Measurements from ENCODE around the gene NEGR1. TPM values are rescaled to one million over a fixed set of nuclear protein-coding genes. Genes with fewer than 3 reads are reported as not detected.

Gene NEGR1
- total and polyA plus RNA-seq, 2 donors (not counting 3 experiments of a cell fraction or from before 2014, with no cell fraction given): 6.8 to 21.8 TPM

- TF ChIP-seq POLR2A (IDR thresholded peaks at IDR 0.05; ENCODE audit: low read depth, low read length): no peak
- BruUV-seq (replicated peaks): no TSS peak
- no peak for FAIRE-seq
These were observed 855.3 kb downstream of the NEGR1 start for GRCh38 chr1:71427066-71427465.

DNA sequence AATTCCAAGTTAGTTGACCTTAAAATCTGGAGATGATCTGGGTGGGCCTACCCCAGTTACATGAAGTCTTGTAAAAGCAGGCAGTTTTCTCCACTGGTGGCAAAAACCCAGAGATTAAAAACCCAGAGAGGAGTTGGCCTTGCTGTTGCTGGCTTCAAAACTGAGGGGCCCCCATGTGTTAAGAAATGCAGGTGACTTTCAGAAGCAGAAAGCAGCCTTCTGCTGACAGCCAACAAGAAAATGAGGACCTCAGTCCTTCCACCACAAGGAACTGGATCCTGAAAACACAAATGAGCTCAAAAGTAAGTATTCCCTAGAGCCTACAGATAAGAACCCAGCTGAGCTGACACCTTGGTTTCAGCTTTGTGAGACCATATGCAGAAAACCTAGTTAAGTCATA lies 857.8 kb downstream of the NEGR1 start:
- H3K36me3 ChIP-seq (ENCODE audit: control insufficient read depth in 2 of 2, extremely low read depth in 1 of 2, insufficient read depth in 2 of 2, low read length in 2 of 2): no peaks in the 10 kb centered on the region
- H3K27me3 ChIP-seq (ENCODE audit: control insufficient read depth in 2 of 2, insufficient read depth in 2 of 2, low read length in 2 of 2): no peaks in the 10 kb centered on the region
- H3K9me1 ChIP-seq (replicated peaks; ENCODE audit: control insufficient read depth, extremely low read depth, insufficient read depth, low read length): peaks cover 2% of the 10 kb centered on the region
- no peaks in the 10 kb centered on the region for H3K9me3 ChIP-seq (replicated peaks; ENCODE audit: control insufficient read depth, insufficient read depth, low read length)
- H3K4me3 ChIP-seq (replicated peaks in 1 of 3; ENCODE audit: insufficient read depth in 1 of 3, low read depth in 1 of 3, low read length in 3 of 3): no peak overlapping the region
- FAIRE-seq (no peak), DNase-seq (ENCODE audit: low read depth, low spot score) (no peak)
- no peaks in the 10 kb centered on the region for H4K20me1 ChIP-seq (replicated peaks; ENCODE audit: control insufficient read depth, extremely low read depth, insufficient read depth, low read length)
- H3K4me1 ChIP-seq (ENCODE audit: control insufficient read depth, extremely low read depth, insufficient read depth, low read length): no peaks in the 10 kb centered on the region
- no peak overlapping the region for H3K27ac ChIP-seq (ENCODE audit: insufficient read depth, low read depth, low read length)
- ChIA-PET CTCF (no interaction called here), POLR2A (no interaction called here)
- no peak overlapping the region for H3K9ac ChIP-seq (replicated peaks; ENCODE audit: extremely low read depth, insufficient read depth, low read length)
- dilution Hi-C loops (cut with MboI; ENCODE audit: extremely low pct_ligation_motif_present, low sequenced_read_pairs): no loop called here
- no peak for TF ChIP-seq FOS (IDR thresholded peaks at IDR 0.05; ENCODE audit: borderline replicate concordance, insufficient read depth, low read length)
- TF ChIP-seq, protein P1, sequence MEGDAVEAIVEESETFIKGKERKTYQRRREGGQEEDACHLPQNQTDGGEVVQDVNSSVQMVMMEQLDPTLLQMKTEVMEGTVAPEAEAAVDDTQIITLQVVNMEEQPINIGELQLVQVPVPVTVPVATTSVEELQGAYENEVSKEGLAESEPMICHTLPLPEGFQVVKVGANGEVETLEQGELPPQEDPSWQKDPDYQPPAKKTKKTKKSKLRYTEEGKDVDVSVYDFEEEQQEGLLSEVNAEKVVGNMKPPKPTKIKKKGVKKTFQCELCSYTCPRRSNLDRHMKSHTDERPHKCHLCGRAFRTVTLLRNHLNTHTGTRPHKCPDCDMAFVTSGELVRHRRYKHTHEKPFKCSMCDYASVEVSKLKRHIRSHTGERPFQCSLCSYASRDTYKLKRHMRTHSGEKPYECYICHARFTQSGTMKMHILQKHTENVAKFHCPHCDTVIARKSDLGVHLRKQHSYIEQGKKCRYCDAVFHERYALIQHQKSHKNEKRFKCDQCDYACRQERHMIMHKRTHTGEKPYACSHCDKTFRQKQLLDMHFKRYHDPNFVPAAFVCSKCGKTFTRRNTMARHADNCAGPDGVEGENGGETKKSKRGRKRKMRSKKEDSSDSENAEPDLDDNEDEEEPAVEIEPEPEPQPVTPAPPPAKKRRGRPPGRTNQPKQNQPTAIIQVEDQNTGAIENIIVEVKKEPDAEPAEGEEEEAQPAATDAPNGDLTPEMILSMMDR (IDR thresholded peaks at IDR 0.05; ENCODE audit: extremely low read depth in 1 of 2, insufficient read depth in 1 of 2, low read depth in 1 of 2, low read length in 2 of 2): no peak
- no peak for TF ChIP-seq MYC (IDR thresholded peaks at IDR 0.05; ENCODE audit: low read depth, low read length)
- no peak for TF ChIP-seq JUN (IDR thresholded peaks at IDR 0.05; ENCODE audit: borderline replicate concordance, insufficient read depth, insufficient read length, low read depth)
- no peak for TF ChIP-seq EZH2 (IDR thresholded peaks at IDR 0.05; ENCODE audit: borderline replicate concordance, low read depth, low read length, severe bottlenecking)
- no peak for TF ChIP-seq GATA2 (IDR thresholded peaks at IDR 0.05; ENCODE audit: insufficient read depth, insufficient read length, low read depth, low read length)
- TF ChIP-seq POLR2A (IDR thresholded peaks at IDR 0.05; ENCODE audit: low read depth, low read length): no peak
- no peak for TF ChIP-seq MAX (IDR thresholded peaks at IDR 0.05; ENCODE audit: insufficient read depth, insufficient read length)
- no peak for TF ChIP-seq POLR2AphosphoS5 (IDR thresholded peaks at IDR 0.05; ENCODE audit: insufficient read depth, low read depth, low read length)
- H2AFZ ChIP-seq (ENCODE audit: low read depth, low read length): no peak overlapping the region
- no peaks in the 10 kb centered on the region for H3K79me2 ChIP-seq (ENCODE audit: control insufficient read depth, insufficient read depth, low read length)
- intact Hi-C loops (cut with micrococcal nuclease): no loop called here
- no TSS peak for BruUV-seq (replicated peaks)
- no peak overlapping the region for H3K4me2 ChIP-seq (ENCODE audit: insufficient read depth, low read length)

More at GRCh38 chr1:71427066-71427465, 855.3 kb downstream of the NEGR1 start:
- H3K9me3 ChIP-seq (replicated peaks; ENCODE audit: control insufficient read depth, insufficient read depth, low read length): no peaks in the 10 kb centered on the region
- intact Hi-C loops (cut with micrococcal nuclease): no loop called here
- H3K79me2 ChIP-seq (ENCODE audit: control insufficient read depth, insufficient read depth, low read length): no peaks in the 10 kb centered on the region
- ChIA-PET CTCF (interaction anchor here (1.1 to 1.8 kb wide), 4 partner anchors 11 to 76 kb away, joined by 3 to 6 read pairs (median 4); no protein-coding TSS in a partner anchor), POLR2A (no interaction called here)
- DNase-seq (ENCODE audit: low read depth, low spot score): no peak
- H3K27me3 ChIP-seq (ENCODE audit: control insufficient read depth in 2 of 2, insufficient read depth in 2 of 2, low read length in 2 of 2): no peaks in the 10 kb centered on the region
- dilution Hi-C loops (cut with MboI; ENCODE audit: extremely low pct_ligation_motif_present, low sequenced_read_pairs): no loop called here
- peaks cover 1% of the 10 kb centered on the region for H3K9me1 ChIP-seq (replicated peaks; ENCODE audit: control insufficient read depth, extremely low read depth, insufficient read depth, low read length)
- no peak overlapping the region for H3K9ac ChIP-seq (replicated peaks; ENCODE audit: extremely low read depth, insufficient read depth, low read length)
- no peak overlapping the region for H3K4me3 ChIP-seq (replicated peaks in 1 of 3; ENCODE audit: insufficient read depth in 1 of 3, low read depth in 1 of 3, low read length in 3 of 3)
- no peaks in the 10 kb centered on the region for H3K36me3 ChIP-seq (ENCODE audit: control insufficient read depth in 2 of 2, extremely low read depth in 1 of 2, insufficient read depth in 2 of 2, low read length in 2 of 2)
- no peaks in the 10 kb centered on the region for H3K4me1 ChIP-seq (ENCODE audit: control insufficient read depth, extremely low read depth, insufficient read depth, low read length)
- no peak overlapping the region for H2AFZ ChIP-seq (ENCODE audit: low read depth, low read length)
- H4K20me1 ChIP-seq (replicated peaks; ENCODE audit: control insufficient read depth, extremely low read depth, insufficient read depth, low read length): no peaks in the 10 kb centered on the region
- no peak overlapping the region for H3K27ac ChIP-seq (ENCODE audit: insufficient read depth, low read depth, low read length)
- no peak overlapping the region for H3K4me2 ChIP-seq (ENCODE audit: insufficient read depth, low read length)
